ENCODE results near the gene FNDC8. TPM values are rescaled to one million over a fixed set of nuclear protein-coding genes. Genes with fewer than 3 reads are reported as not detected.

The FNDC8 gene
- polyA plus RNA-seq, 1 experiment: not detected

DNA sequence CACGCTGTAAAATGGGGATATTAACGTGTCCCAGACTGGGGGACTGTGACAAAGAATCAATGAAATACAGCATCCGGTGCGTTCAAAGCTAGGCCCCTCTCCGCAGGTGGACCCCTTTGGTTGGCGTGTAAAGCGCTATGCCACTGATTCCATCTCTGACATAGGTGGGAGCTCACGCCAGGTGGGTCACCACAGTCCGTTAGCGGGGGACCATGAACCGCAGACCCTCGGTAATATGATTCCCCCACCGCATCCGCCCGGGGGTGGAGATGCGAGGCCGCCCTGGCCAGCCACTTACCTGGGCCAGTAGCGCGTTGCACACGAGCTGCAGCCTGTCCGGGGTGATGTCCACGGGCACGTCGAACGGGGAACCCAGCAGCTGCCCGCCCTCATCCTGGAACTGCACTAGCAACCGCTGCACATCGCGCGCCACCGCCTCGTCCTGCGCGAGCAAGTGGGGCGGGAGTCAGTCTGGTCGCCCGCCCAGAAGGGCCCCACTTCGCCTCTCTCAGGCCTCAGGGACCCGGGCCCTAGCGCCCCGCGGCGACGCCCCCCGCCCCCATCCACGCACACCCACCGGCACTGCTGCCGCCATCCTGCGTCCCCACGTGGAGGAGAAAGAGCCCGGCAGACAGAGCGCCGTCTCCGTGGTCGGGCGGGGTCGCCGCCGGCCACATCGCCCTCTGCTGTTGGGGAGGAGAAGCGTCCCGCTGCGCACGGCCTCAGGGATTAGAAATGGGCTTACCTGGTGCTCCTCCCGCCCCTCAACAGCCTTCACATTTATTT, 20.5 kb downstream of the FNDC8 start, which contains the start of gene NLE1:
Gene NLE1, minus strand, starts transcription at position 623 of the 786 bp plus-strand sequence. Its CDS starts 28 bp downstream, at position 595.
- DNase-seq (ENCODE audit: low read depth): no peak
- TF ChIP-seq, protein P1, sequence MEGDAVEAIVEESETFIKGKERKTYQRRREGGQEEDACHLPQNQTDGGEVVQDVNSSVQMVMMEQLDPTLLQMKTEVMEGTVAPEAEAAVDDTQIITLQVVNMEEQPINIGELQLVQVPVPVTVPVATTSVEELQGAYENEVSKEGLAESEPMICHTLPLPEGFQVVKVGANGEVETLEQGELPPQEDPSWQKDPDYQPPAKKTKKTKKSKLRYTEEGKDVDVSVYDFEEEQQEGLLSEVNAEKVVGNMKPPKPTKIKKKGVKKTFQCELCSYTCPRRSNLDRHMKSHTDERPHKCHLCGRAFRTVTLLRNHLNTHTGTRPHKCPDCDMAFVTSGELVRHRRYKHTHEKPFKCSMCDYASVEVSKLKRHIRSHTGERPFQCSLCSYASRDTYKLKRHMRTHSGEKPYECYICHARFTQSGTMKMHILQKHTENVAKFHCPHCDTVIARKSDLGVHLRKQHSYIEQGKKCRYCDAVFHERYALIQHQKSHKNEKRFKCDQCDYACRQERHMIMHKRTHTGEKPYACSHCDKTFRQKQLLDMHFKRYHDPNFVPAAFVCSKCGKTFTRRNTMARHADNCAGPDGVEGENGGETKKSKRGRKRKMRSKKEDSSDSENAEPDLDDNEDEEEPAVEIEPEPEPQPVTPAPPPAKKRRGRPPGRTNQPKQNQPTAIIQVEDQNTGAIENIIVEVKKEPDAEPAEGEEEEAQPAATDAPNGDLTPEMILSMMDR (IDR thresholded peaks at IDR 0.05; ENCODE audit: insufficient read depth, low read depth, low read length): peak; percentile 99
- POLR2A ChIA-PET: no interaction called here
- peaks cover 8% of the 10 kb centered on the region for H3K36me3 ChIP-seq (ENCODE audit: control insufficient read depth, insufficient read depth, low read length)
- CTCF ChIA-PET: interaction anchor here (0.6 to 1.8 kb wide), 10 partner anchors 11 to 722 kb away, joined by 3 to 6 read pairs (median 4); no protein-coding TSS in a partner anchor
- H3K27me3 ChIP-seq (ENCODE audit: control insufficient read depth, insufficient read depth, low read length): no peaks in the 10 kb centered on the region
- H3K4me3 ChIP-seq (ENCODE audit: low read depth, low read length): peak within 1 kb of the TSS; percentile 94

DNA sequence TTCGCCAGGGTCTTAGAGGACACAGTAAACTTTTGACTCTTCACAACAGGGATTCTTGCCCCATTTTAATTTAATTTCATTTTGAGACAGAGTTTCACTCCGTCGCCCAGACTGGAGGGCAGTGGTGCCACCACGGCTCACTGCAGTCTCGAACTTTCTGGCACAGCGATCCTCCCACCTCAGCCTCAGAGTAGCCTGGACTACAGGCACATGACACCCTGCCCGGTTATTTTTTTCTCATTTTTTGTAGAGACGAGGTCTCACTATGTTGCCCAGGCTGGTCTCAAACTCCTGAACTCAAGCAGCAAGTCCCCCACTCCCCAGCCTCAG, 21.0 kb downstream of the FNDC8 start:
- ChIA-PET CTCF (interaction anchor here (1.0 to 1.8 kb wide), 5 partner anchors 11 to 722 kb away, joined by 3 to 6 read pairs (median 4); no protein-coding TSS in a partner anchor), POLR2A (no interaction called here)
- H3K36me3 ChIP-seq (ENCODE audit: control insufficient read depth, insufficient read depth, low read length): peaks cover 3% of the 10 kb centered on the region
- TF ChIP-seq, protein P1 (IDR thresholded peaks at IDR 0.05; ENCODE audit: insufficient read depth, low read depth, low read length): no peak
- H3K4me3 ChIP-seq (ENCODE audit: low read depth, low read length): peak overlapping the region; percentile 94; the same call in 1 of the 2 replicates
- H3K27me3 ChIP-seq (ENCODE audit: control insufficient read depth, insufficient read depth, low read length): no peaks in the 10 kb centered on the region
- DNase-seq (ENCODE audit: low read depth): no peak

DNA sequence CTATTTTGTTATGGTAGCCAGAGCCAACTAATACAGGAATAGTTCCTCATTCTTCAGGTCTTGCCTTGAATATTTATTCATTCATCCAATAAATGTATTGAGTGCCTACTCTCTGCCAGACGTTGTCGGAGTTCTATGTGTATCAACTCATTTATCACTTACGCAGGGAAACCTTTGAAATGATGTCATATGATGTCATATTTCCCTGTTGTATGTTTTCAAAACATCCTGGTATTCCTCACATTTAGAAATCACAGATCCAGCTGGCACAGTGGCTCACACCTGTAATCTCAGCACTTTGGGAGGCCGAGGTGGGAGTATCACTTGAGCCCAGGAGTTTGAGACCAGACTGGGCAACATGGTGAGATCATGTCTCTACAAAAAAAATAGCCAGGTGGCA, 23.4 kb downstream of the FNDC8 start:
- DNase-seq (ENCODE audit: low read depth): no peak
- ChIA-PET CTCF (interaction anchor here (1.0 kb wide), 1 partner anchor 8 kb away, joined by 3 read pairs; no protein-coding TSS in a partner anchor), POLR2A (no interaction called here)
- no peak overlapping the region for H3K4me3 ChIP-seq (ENCODE audit: low read depth, low read length)
- no peaks in the 10 kb centered on the region; the same call in 1 of the 2 replicates for H3K27me3 ChIP-seq (ENCODE audit: control insufficient read depth, insufficient read depth, low read length)
- TF ChIP-seq, protein P1 (IDR thresholded peaks at IDR 0.05; ENCODE audit: insufficient read depth, low read depth, low read length): no peak
- H3K36me3 ChIP-seq (ENCODE audit: control insufficient read depth, insufficient read depth, low read length): no peaks in the 10 kb centered on the region

DNA sequence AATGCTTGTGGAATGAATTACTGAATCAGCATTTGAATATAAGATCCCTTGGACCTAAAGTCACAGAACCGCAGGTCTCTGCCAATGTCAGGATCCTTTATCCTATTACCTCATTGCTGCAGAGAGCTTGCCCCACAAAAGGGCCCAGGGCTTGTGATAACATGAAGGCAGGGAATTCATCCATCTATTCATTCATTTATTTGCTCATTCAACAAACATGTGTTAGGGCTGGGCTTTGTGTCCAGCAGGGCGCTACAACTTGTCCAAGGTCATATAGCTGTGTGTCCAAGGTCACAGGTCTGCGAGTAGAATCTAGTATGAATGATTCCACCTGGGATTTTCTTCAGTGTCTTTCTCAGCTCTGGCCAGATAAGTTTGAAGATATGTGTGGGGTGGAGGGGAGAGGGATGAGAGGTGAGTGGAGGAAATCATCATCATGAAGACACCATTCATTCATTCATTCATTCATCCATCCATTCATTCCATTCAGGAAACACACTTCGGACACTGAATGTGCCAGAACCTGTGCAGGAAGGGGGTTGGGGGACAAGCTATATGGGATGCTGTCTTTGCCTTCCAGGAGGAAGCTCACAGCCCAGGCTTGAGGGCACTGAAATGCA, 24.9 kb downstream of the FNDC8 start:
- H3K36me3 ChIP-seq (ENCODE audit: control insufficient read depth, insufficient read depth, low read length): no peaks in the 10 kb centered on the region
- ChIA-PET CTCF (no interaction called here), POLR2A (no interaction called here)
- DNase-seq (ENCODE audit: low read depth): no peak
- TF ChIP-seq, protein P1 (IDR thresholded peaks at IDR 0.05; ENCODE audit: insufficient read depth, low read depth, low read length): no peak
- no peaks in the 10 kb centered on the region; the same call in 1 of the 2 replicates for H3K27me3 ChIP-seq (ENCODE audit: control insufficient read depth, insufficient read depth, low read length)
- no peak overlapping the region for H3K4me3 ChIP-seq (ENCODE audit: low read depth, low read length)

DNA sequence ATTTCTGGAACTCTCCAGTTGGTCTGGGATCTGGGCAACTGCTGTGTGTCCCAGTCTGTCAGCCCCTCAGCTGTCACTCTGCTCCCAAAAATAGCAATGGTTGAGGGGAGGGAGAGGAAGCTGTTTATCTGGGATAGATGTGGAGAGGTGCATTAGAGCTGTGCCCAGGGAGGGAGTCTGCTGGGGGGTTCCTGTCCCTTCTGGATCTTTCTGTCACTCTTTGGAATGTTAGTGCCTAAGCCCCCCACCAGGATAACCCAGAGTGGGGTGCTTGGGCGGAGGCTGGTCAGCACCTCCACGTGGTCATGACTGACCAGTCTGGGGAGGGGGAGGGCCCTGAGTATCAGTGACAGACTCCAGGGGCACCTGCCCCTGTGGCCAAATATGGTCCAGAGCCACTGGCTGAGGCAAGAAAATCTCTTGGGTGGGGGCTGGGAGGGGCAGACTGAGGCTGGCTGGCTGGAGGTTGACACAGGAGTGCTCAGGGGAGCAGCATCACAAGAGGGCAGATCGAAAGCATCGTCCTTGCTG, 26.0 kb downstream of the FNDC8 start, which contains the start of gene UNC45B:
Gene UNC45B, plus strand, starts transcription at position 443 of the 531 bp plus-strand sequence. CDS start 447 bp downstream, outside the sequence.
- TF ChIP-seq, protein P1 (IDR thresholded peaks at IDR 0.05; ENCODE audit: insufficient read depth, low read depth, low read length): no peak
- CTCF ChIA-PET: interaction anchor here (0.9 to 1.9 kb wide), 2 partner anchors 16 to 17 kb away, joined by 3 read pairs; no protein-coding TSS in a partner anchor
- H3K27me3 ChIP-seq (ENCODE audit: control insufficient read depth, insufficient read depth, low read length): no peaks in the 10 kb centered on the region; the same call in 1 of the 2 replicates
- no peak for DNase-seq (ENCODE audit: low read depth)
- no peaks in the 10 kb centered on the region for H3K36me3 ChIP-seq (ENCODE audit: control insufficient read depth, insufficient read depth, low read length)
- H3K4me3 ChIP-seq (ENCODE audit: low read depth, low read length): no peak within 1 kb of the TSS
- POLR2A ChIA-PET: no interaction called here
